Right atrium auricular region (tissue), 2 donors: ENCODE data around the gene EFCAB12. TPM values are rescaled to one million over a fixed set of nuclear protein-coding genes. Genes with fewer than 3 reads are reported as not detected.
A peak's percentile ranks its signal among the peaks of the same experiment; 100 is the strongest.

Experiments used
- DNase-seq: peaks from one replicate; pipeline ENCODE4 v3.0.0-alpha.2; 2019; ENCODE audit warnings: low spot score
- H3K27ac ChIP-seq, 2 donors: fragments of 200-600 bp; sonication (generic); 1 replicate in 1 of 2; 2 replicates in 1 of 2; pipeline ENCODE4 v1.5.1; 2016 to 2019
- H3K27me3 ChIP-seq, 2 donors: fragments of 200-600 bp; sonication (generic); one replicate each; pipeline versions ENCODE4 v1.5.1 to v1.6.0; 2017 to 2019
- H3K36me3 ChIP-seq: fragments of 200-600 bp; sonication (generic); one replicate; pipeline ENCODE4 v1.5.1; 2016
- H3K4me1 ChIP-seq, 2 donors: fragments of 200-600 bp; sonication (generic); one replicate each; pipeline versions ENCODE4 v1.5.1 to v1.6.0; 2017 to 2019
- H3K4me3 ChIP-seq, 2 donors: fragments of 200-600 bp; sonication (generic); 1 replicate in 1 of 2; 2 replicates in 1 of 2; pipeline ENCODE4 v1.5.1; 2017 to 2019; ENCODE audit warnings: mild to moderate bottlenecking in 1 of 2, moderate library complexity in 1 of 2
- H3K9me3 ChIP-seq, 2 donors: fragments of 200-600 bp; sonication (generic); one replicate each; pipeline ENCODE4 v1.5.1; 2019
- total RNA-seq, 2 donors: library from RNA; depleted of rRNA; stranded (reverse); fragments of >200 nt; gene quantifications; one replicate each; pipeline ENCODE4 v1.1.0, GENCODE V29; 2016
- TF ChIP-seq, protein P1 (sequence below), 2 donors: fragments of 200-600 bp; sonication (generic); IDR thresholded peaks; one replicate each; pipeline ENCODE4 v1.5.1; 2019; ENCODE audit warnings: antibody characterized with exemption in 2 of 2

The EFCAB12 gene
- total RNA-seq, 2 donors from 2014 or later: 0.28 TPM; not detected in 1

DNA sequence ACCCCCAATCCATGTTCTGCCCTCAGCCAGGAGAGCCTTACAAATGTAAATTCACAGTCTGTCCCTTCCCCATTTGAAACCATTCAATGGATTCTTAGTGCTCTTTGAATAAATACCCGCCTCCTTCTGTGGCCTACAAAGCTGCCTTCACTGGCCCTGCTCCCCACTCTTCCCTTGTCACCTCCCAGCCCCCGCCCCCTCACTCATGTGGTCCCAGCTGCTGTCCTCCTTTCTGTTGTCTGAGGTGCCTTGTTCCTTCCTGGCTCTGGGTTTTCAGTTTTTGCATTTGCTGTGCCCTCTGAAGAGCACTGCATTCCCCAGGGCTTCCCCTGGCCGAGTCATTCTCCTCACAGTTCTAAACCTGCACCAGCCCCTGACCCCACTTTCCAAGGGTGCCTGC, 3.2 kb downstream of the EFCAB12 start:
- Histone ChIP-seq H3K4me3 (no peak overlapping the region), H3K27ac (no peak overlapping the region), H3K27me3 (no peaks in the 10 kb centered on the region), H3K36me3 (no peaks in the 10 kb centered on the region), H3K4me1 (peaks cover 0 to 15% of the 10 kb centered on the region in 2 donors), H3K9me3 (no peaks in the 10 kb centered on the region)
- TF ChIP-seq, protein P1, sequence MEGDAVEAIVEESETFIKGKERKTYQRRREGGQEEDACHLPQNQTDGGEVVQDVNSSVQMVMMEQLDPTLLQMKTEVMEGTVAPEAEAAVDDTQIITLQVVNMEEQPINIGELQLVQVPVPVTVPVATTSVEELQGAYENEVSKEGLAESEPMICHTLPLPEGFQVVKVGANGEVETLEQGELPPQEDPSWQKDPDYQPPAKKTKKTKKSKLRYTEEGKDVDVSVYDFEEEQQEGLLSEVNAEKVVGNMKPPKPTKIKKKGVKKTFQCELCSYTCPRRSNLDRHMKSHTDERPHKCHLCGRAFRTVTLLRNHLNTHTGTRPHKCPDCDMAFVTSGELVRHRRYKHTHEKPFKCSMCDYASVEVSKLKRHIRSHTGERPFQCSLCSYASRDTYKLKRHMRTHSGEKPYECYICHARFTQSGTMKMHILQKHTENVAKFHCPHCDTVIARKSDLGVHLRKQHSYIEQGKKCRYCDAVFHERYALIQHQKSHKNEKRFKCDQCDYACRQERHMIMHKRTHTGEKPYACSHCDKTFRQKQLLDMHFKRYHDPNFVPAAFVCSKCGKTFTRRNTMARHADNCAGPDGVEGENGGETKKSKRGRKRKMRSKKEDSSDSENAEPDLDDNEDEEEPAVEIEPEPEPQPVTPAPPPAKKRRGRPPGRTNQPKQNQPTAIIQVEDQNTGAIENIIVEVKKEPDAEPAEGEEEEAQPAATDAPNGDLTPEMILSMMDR (IDR thresholded peaks at IDR 0.05): no peak
- no peak for DNase-seq

DNA sequence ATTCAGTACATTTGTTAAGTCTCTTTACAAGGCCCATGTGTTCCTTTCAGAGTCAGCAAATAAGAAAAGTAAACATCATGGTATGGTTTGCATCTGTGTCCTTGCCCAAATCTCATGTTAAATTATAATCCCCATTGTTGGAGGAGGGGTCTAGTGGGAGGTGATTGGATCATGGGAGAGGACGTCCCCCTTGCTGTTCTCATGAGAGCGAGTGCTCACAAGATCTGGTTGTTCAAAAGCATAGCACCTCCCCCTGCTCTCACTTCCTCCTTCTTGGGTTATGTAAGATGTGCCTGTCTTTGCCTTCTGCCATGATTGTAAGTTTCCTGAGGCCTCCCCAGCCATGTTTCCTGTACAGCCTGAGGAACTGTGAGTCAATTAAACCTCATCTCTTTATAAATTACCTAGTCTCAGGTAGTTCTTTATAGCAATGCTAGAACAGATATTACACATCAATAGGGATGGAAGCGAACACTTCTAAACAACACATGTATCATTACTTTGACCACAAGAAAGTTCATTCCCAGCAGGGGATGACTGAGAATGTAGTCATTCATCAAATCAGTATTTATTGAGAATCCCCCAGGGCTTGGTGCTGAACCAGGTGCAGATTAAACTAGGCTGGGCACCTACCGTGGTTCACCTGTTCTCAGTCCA, 4.1 kb downstream of the EFCAB12 start:
- H3K4me1 ChIP-seq: peaks cover 0 to 14% of the 10 kb centered on the region in 2 donors
- H3K4me3 ChIP-seq: no peak overlapping the region
- TF ChIP-seq, protein P1 (IDR thresholded peaks at IDR 0.05): no peak
- no peaks in the 10 kb centered on the region for H3K9me3 ChIP-seq
- no peaks in the 10 kb centered on the region for H3K27me3 ChIP-seq
- DNase-seq: no peak
- H3K27ac ChIP-seq: no peak overlapping the region
- no peaks in the 10 kb centered on the region for H3K36me3 ChIP-seq

DNA sequence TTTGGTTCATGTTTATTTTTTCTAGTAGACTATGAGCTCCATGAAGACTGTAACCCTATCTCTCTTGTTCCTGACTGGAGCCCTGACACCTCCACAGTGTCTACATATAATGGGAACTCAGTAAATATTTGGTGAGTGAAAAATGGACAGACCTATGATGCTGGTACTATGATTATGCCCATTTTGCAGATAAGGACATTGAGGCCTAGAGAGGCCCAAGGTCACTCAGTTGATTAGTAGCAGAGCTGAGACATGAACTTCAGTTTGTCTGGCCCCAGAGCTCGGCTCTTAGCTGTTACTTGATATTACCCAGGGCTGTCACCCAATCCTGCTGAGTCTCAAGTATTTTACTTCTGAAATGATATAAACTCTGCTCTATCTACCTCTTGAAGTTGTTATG, 5.5 kb downstream of the EFCAB12 start:
- DNase-seq: no peak
- Histone ChIP-seq H3K4me3 (no peak overlapping the region), H3K4me1 (peaks cover 0 to 6% of the 10 kb centered on the region in 2 donors), H3K9me3 (no peaks in the 10 kb centered on the region), H3K27ac (no peak overlapping the region), H3K27me3 (no peaks in the 10 kb centered on the region), H3K36me3 (no peaks in the 10 kb centered on the region)
- TF ChIP-seq, protein P1 (IDR thresholded peaks at IDR 0.05): no peak

DNA sequence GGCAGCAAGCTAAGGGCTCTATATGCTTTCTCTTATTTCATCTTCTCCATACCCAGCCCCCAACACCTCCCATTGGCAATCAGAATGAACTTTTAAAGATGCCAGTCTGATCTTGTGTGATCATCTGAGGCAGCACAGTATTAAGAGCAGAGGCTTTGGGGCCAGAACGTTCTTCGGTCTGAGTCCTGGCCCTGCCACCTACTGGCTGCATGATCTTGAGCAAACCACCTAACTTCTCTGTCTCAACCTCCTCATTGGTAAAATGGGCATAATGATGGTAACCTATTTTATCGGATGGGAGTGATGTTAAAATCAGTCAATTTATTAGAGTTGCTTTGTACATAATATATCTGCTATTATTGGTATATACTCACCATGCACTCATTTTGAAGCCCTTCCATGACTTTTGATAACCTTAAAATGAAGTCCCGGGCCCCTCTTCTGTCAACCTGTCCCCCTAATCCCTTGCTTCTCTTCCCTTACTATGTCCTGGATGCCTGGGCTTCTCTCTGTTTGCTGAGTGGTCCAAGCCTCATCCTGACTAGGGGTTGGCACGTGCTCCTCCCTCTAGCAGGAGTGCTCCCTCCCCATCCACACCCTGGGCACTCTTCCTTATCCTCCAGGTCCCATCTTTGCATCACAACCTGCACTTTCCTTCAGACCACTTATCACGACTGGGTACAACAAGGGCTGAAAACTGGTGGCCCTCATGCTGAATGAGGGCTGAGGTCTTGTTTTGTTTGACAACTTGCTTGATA, 6.3 kb downstream of the EFCAB12 start:
- Histone ChIP-seq H3K9me3 (no peaks in the 10 kb centered on the region), H3K27ac (no peak overlapping the region), H3K27me3 (no peaks in the 10 kb centered on the region), H3K4me3 (no peak overlapping the region), H3K36me3 (no peaks in the 10 kb centered on the region), H3K4me1 (peaks cover 0 to 10% of the 10 kb centered on the region in 2 donors)
- TF ChIP-seq, protein P1 (IDR thresholded peaks at IDR 0.05): peak in 1 of 2 donors; percentile 28
- no peak for DNase-seq

DNA sequence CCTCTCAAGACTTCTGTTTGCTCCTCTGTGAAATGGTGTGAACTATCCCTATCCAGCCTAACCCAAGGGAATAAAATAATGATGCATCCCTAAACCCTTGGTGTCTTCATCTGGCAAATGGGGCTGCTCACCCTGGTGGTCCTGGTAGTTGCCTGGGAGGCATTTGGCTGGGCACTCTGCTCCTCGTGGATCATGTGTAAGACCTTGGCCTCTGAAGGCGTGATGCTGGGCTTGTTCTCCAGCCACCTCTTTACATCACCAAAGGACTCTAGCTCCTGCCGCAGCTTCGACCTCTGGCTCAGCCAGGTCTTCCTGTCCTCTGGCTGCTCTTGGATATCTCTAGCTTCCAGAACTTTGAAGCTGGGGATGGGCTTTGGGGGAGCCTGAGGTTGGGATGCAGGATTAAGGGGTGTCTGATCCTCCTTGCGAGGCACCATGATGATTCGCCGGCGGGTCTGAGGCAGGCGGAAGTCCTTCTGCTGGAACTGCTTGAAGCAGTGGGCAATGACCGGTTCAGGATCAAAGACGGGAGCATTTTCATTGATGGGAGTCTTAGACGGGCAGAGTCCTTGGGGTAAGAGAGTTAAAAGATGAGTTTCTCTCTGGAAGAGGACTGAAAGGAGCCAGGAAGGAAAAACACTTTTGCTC, 7.1 kb downstream of the EFCAB12 start:
- H3K4me1 ChIP-seq: peaks cover 0 to 10% of the 10 kb centered on the region in 2 donors
- TF ChIP-seq, protein P1 (IDR thresholded peaks at IDR 0.05): no peak
- H3K36me3 ChIP-seq: no peaks in the 10 kb centered on the region
- no peak for DNase-seq
- H3K9me3 ChIP-seq: no peaks in the 10 kb centered on the region
- no peak overlapping the region for H3K4me3 ChIP-seq
- H3K27me3 ChIP-seq: no peaks in the 10 kb centered on the region
- no peak overlapping the region for H3K27ac ChIP-seq
